ENCODE results near the gene CRYBG1.

GRCh38 chr6:106397431-106397830 lies 36.9 kb downstream of the CRYBG1 start:
- no peak for TF ChIP-seq EZH2 (IDR thresholded peaks at IDR 0.05; ENCODE audit: borderline replicate concordance, low read length)
- TF ChIP-seq CTCF (conservative IDR thresholded peaks at IDR 0.05 in 1 of 2, IDR thresholded peaks at IDR 0.05 in 1 of 2; ENCODE audit: extremely low read depth in 1 of 2, insufficient read depth in 1 of 2, low read depth in 1 of 2, low read length in 2 of 2): no peak

All from mammary epithelial cell (primary cell).